GM19099 (cell line): ENCODE data around the gene CTNNBL1.
A peak's percentile ranks its signal among the peaks of the same experiment; 100 is the strongest.

Experiments
- POLR2A ChIP-seq: IDR thresholded peaks from 3 replicates; pipeline ENCODE4 v1.6.1; 2011; ENCODE audit warnings: low read depth; ENCODE audit not compliant: insufficient read length; ENCODE audit errors: extremely low read depth

Gene CTNNBL1, protein sequence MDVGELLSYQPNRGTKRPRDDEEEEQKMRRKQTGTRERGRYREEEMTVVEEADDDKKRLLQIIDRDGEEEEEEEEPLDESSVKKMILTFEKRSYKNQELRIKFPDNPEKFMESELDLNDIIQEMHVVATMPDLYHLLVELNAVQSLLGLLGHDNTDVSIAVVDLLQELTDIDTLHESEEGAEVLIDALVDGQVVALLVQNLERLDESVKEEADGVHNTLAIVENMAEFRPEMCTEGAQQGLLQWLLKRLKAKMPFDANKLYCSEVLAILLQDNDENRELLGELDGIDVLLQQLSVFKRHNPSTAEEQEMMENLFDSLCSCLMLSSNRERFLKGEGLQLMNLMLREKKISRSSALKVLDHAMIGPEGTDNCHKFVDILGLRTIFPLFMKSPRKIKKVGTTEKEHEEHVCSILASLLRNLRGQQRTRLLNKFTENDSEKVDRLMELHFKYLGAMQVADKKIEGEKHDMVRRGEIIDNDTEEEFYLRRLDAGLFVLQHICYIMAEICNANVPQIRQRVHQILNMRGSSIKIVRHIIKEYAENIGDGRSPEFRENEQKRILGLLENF

DNA sequence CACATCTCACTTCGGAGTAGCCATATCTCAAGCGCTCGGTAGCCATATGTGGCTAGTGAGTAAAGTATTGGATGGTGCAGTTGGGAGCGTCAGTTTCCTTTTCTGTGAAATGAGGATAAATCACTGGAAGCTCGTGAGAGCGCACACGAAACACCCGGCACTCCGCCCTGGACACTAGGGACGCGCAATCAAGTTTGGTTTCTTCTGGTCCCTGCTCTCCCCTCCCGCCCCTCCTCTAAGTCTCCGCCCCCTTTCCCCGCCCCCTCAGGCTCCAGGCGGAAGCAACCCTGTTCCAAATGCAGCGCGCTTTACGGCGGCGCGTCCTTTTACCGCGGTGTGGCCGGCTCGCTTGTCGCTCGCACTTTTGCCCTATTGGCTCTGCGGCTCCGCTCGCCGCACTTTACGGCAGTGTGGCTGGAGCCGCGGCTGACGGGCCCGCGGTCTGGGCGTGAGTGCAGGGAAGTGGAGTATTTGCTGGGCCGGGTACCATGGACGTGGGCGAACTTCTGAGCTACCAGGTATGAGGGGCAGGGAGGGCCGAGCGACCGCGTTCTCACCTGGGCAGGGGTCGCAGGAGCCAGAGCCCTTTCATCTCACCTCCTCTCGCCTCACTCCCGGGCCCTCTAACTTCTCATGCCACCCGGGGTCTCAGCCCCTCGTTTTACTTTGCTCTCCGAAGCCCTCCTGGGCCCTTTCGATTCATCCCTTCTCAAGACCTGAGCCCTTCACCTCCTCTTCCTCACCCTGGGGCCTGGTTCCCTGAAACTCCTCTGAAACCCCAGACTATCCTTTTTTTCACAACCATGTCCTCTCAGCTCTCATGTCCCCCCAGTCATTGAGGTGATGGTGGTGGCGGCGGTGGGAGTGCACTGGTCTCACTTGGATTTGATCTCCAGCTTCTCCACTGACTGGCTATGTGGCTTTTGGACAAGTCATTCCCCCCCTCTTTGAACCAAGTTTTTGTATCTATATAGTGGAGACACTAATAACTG is at the start of gene CTNNBL1:
Gene CTNNBL1 (plus strand): TSS at position 396 of the 992 bp plus-strand sequence. CDS start 93 bp downstream, at position 489.
- TF ChIP-seq POLR2A: peak; percentile 80

GRCh38 chr20:37644605-37645004 is 49.2 kb upstream of the CTNNBL1 start:
- TF ChIP-seq POLR2A: no peak

- no peak for TF ChIP-seq POLR2A
Measured at GRCh38 chr20:37647946-37648345, 45.9 kb upstream of the CTNNBL1 start.

GRCh38 chr20:37649017-37649416 is 44.8 kb upstream of the CTNNBL1 start:
- TF ChIP-seq POLR2A: no peak

DNA sequence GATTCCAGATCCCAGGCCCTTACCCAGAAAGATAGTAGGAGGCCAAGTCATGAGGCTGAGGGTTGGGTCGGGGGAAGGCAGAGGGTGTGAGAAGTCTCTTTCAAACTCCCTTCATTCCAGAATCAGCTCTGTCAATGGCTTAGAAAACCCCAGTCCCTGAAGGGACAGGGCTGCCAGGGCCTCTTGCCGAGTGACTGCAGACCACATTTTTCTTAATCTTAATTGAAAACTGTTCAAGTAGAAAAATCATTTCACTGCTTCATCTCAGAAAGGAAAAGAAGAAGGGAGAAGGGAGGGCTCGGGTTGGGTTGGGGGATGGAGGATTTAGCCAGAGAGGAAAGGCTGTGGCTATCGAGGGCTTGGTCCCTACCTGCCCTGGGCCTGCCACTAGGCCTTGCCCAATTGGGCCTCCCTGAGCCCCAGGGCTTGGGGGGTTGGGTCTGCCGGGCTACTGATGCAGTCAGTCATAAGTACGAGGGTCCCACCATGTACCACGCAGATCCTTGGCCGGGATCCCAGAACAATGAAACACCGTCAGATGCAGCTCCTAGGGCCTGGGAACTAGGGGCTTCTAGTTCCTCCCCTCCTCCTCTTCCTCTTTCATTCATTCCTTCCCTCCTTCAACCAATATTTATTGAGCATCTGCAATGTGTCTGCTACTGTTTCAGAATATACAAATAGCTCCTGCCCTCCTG is 44.0 kb upstream of the CTNNBL1 start:
- no peak for TF ChIP-seq POLR2A

DNA sequence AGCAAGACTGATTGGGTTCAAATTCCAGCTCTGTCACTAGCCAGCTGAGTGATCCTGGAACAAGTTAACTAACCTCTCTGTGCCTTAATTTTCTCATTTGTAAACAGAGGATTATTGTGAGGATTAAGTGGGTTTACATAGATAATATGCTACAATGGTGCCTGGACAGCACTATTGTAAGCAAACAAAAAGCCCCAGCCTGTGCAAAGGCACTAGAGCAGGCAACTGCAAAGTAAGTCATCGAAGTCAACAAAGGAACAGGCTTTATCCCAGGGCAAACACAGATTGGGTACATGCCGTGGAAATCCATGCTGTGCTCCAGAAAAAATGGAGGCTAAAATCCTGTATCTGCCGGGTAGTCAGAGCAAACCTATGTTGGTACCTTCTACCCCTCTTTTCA is 43.2 kb upstream of the CTNNBL1 start:
- TF ChIP-seq POLR2A: no peak

DNA sequence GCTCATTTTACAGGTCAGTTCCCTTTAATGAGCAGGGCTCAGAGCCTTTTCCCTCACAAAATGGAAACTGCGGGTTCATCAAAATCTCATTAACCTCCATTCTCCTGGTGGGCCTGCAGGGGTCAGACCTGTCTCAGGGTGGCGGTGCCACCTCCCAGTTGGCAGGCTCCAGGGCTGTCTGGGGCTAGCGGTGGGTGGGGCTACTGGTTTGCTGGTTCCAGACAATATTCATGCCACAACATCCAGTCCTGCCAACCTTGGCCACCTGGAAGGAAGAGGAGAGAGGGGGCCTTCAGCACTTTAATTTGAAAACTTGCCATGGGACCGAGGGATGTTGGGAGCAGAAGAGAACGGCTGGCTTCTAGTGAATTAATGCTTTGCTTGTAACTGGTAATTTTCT is 41.9 kb upstream of the CTNNBL1 start:
- no peak for TF ChIP-seq POLR2A

GRCh38 chr20:37656945-37657344 is 36.9 kb upstream of the CTNNBL1 start:
- TF ChIP-seq POLR2A: no peak

DNA sequence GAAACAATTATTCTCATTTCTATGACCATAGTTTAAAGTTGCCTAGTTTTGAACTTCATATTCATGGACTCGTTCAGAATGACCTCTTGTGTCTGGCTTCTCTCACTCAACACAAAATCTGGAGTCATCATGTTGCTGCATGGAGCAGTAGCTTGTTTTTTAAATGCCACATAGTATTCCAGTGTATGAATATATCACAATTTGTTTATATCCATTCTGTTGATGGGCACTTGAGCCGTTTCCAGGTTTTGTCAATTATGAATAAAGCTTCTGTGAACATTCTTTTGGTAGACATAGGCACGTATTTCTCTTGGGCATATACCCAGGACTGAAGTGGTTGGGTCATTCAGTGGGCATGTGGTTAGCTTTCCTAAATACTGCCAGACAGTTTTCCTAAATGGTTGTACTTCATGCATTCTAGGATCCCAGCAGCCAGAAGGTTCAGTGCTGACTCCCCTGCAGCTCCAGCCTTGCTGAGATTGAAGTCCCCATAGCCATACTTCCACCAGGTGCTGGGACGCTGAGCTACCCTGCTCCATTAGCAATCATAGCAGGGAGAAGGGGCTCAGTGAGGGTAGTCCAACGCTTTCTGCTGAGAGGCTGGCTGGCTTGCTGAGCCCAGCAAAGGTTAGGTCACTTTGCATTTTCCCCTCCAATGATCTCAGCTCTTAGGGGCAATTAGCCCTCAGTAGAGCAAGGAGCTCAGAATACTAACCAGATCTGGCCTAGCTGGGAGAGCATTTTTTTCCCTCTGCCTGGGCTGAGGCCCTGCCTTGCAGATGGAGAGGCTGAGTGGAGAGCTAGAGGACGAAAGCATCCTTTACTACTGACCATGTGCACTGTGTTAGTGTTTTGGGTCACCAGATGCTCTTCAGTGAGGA is 35.7 kb upstream of the CTNNBL1 start:
- no peak for TF ChIP-seq POLR2A

DNA sequence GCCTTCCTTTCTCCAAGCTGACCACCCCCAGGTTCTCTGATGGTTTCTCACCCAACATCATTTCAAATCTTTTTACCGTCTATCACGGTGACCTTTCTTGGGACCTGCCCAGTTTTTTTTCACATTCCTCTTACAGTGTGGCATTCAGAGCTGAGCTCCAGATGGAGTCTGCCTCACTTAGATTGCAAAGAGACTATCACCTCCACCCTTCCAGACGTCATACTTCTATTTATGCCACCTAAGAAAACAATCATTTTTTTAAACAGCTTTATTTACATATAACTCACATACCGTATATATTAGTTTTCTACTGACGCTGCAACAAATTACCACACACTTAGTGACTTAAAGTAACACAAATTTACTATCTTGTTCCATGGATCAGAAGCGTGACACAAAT is 32.3 kb upstream of the CTNNBL1 start:
- TF ChIP-seq POLR2A: no peak

GRCh38 chr20:37662308-37662707 is 31.5 kb upstream of the CTNNBL1 start:
- TF ChIP-seq POLR2A: no peak

GRCh38 chr20:37668166-37668565 is 25.7 kb upstream of the CTNNBL1 start:
- TF ChIP-seq POLR2A: no peak

- TF ChIP-seq POLR2A: no peak
Measured at GRCh38 chr20:37669062-37669772, 24.6 kb upstream of the CTNNBL1 start.
